ENCODE results near the gene TBX1. TPM values are rescaled to one million over a fixed set of nuclear protein-coding genes. Genes with fewer than 3 reads are reported as not detected.

The TBX1 gene
- 1 to 10 TPM; 2.0 to 4.6 (median 3.2) TPM for total RNA-seq
- 0.16 TPM for total RNA-seq (2013)

DNA sequence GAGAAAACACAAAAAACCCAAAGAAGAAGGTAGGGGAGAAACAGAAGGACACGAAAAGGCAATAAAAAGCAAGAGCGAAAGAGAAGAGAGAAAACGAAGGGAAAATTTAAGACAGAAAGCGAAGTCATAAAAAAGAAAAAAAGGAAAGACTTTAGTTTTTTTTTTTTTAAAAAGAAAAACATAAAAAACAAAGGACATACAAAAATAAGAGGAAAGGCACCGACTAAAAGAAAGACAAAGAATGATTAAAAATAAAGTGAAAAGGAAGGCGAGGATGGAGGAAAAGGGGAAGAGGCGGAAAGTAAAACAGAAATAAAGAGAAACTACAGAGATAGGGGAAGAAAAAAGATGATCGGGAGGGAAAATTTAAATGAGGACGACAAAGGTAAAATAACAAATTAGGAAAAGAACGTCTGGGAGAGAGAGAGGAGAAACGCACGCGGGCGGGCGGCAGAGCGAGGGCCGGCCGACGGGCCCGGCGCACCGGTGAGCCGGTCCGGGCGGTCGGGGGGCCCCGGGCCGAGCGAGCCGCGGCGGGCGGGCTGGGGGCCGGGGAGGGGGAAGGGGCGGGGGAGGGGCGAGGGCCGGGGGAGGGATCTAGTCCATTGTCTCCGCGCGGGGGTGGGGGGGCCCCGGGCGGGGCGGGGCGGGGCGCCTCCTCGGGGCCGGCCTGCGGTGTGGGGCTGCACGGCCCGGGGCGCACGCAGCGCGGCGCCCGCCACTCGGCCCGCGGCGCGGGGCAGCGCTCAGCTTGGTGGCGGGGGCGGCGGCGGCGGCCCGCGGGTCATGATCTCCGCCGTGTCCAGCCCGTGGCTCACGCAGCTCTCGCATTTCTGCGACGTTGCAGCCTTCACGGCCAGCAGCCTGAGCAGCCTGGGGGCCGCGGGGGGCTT is at the start of gene TBX1:
Gene TBX1 (plus strand): TSS at position 721 of the 893 bp plus-strand sequence. CDS start 66 bp downstream, at position 787.
- H3K27ac Mint-ChIP-seq = no peak within 1 kb of the TSS
- TF ChIP-seq, protein P1, sequence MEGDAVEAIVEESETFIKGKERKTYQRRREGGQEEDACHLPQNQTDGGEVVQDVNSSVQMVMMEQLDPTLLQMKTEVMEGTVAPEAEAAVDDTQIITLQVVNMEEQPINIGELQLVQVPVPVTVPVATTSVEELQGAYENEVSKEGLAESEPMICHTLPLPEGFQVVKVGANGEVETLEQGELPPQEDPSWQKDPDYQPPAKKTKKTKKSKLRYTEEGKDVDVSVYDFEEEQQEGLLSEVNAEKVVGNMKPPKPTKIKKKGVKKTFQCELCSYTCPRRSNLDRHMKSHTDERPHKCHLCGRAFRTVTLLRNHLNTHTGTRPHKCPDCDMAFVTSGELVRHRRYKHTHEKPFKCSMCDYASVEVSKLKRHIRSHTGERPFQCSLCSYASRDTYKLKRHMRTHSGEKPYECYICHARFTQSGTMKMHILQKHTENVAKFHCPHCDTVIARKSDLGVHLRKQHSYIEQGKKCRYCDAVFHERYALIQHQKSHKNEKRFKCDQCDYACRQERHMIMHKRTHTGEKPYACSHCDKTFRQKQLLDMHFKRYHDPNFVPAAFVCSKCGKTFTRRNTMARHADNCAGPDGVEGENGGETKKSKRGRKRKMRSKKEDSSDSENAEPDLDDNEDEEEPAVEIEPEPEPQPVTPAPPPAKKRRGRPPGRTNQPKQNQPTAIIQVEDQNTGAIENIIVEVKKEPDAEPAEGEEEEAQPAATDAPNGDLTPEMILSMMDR (IDR thresholded peaks at IDR 0.05) = no peak
- H3K4me1 ChIP-seq (ENCODE audit: control insufficient read depth, insufficient read depth, low read length) = peaks cover 29% of the 10 kb centered on the region
- no peak within 1 kb of the TSS for H3K4me3 ChIP-seq (ENCODE audit: low read length)
- intact Hi-C loops (cut with micrococcal nuclease) = no loop called here
- H3K9me3 ChIP-seq (ENCODE audit: control insufficient read depth, insufficient read depth, low read length) = no peaks in the 10 kb centered on the region
- no peak for DNase-seq
- no peak for ATAC-seq
- no peaks in the 10 kb centered on the region for H3K36me3 ChIP-seq (ENCODE audit: control insufficient read depth, insufficient read depth, low read length)
- no peaks in the 10 kb centered on the region for H3K9me3 Mint-ChIP-seq
- peaks cover 12 to 25% of the 10 kb centered on the region in 2 donors for H3K4me1 Mint-ChIP-seq
- peaks cover 45 to 53% of the 10 kb centered on the region in 2 donors for H3K27me3 Mint-ChIP-seq (ENCODE audit: low read depth in 2 of 2)
- peak within 1 kb of the TSS; percentile 88 for H3K4me3 Mint-ChIP-seq
- peaks cover 32% of the 10 kb centered on the region for H3K27me3 ChIP-seq (ENCODE audit: control insufficient read depth, insufficient read depth, low read length)
- no peak within 1 kb of the TSS for H3K27ac ChIP-seq (ENCODE audit: low read length)
- 4% methylated on average over 58 of the region's 79 CpGs for WGBS (ENCODE audit: insufficient coverage)
- no peaks in the 10 kb centered on the region for H3K36me3 Mint-ChIP-seq

DNA sequence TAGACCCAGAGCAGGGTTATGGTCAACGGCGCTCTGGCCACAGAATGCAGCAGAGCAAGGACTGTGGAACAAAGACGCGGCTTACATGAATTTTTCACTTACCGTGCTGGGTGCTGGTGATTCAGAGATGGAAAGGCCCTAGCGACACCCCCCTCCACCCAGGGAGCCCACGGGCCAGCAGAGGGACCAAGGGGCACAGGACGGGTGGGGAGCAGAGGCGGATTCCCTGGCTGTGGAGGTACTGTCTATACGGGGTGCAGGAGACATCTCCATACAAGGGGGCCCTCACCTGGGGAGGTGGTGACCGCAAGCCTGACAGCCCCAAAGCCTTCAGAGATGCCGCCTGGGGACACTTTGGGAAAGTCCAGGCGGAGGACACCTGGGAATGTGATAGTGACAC is 47.3 kb upstream of the TBX1 start:
- Mint-ChIP-seq H3K27me3 (ENCODE audit: low read depth in 2 of 2) (peaks cover 0 to 21% of the 10 kb centered on the region in 2 donors), H3K27ac (no peak overlapping the region), H3K4me3 (peak overlapping the region; percentile 75), H3K36me3 (no peaks in the 10 kb centered on the region), H3K4me1 (no peaks in the 10 kb centered on the region), H3K9me3 (no peaks in the 10 kb centered on the region)
- H3K4me3 ChIP-seq (ENCODE audit: low read length) = no peak overlapping the region
- ATAC-seq (no peak), DNase-seq (no peak)
- intact Hi-C loops (cut with micrococcal nuclease) = no loop called here
- H3K27ac ChIP-seq (ENCODE audit: low read length) = no peak overlapping the region
- TF ChIP-seq, protein P1 (IDR thresholded peaks at IDR 0.05) = no peak
- peaks cover 22% of the 10 kb centered on the region for H3K27me3 ChIP-seq (ENCODE audit: control insufficient read depth, insufficient read depth, low read length)
- H3K9me3 ChIP-seq (ENCODE audit: control insufficient read depth, insufficient read depth, low read length) = no peaks in the 10 kb centered on the region
- H3K4me1 ChIP-seq (ENCODE audit: control insufficient read depth, insufficient read depth, low read length) = peaks cover 10% of the 10 kb centered on the region
- H3K36me3 ChIP-seq (ENCODE audit: control insufficient read depth, insufficient read depth, low read length) = no peaks in the 10 kb centered on the region
- 93% methylated on average over 13 of the region's 13 CpGs for WGBS (ENCODE audit: insufficient coverage)

DNA sequence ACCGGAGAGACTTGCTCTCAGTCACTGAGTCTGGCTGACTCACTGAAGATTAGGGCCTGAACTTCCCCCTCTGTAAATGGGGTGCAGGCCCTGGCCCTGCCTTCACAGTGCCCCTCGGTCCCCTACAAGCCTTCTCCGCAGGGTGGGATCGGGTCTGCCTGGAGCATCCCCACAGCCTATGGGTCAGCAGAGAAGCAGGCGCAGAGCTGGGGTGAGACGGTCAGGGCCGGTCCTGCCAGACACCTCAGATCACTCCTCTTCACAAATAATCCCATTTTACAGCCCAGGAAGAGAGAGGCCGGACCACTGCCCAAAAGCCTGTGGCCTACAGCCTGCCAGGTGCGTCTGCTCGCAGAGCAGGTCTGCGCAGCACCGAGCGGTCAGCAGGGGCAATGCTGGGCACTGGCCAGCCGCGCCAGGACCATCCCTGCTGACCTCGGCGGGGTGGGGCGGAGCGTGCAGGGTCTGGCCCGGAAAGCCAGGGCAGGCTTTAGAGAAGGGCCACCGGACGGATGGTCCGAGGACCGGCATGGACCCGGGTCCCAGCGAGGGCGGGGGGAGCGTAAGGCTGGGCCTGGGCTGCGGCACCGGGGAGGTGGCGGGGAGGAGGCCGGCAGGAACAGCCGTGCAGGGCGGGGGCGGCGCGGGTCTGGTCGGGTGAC is 46.8 kb upstream of the TBX1 start:
- H3K27me3 Mint-ChIP-seq (ENCODE audit: low read depth in 2 of 2) = peaks cover 0 to 21% of the 10 kb centered on the region in 2 donors
- intact Hi-C loops (cut with micrococcal nuclease) = no loop called here
- H3K9me3 Mint-ChIP-seq = no peaks in the 10 kb centered on the region
- 39% methylated on average over 38 of the region's 38 CpGs for WGBS (ENCODE audit: insufficient coverage)
- Histone ChIP-seq H3K27me3 (ENCODE audit: control insufficient read depth, insufficient read depth, low read length) (peaks cover 22% of the 10 kb centered on the region), H3K36me3 (ENCODE audit: control insufficient read depth, insufficient read depth, low read length) (no peaks in the 10 kb centered on the region), H3K9me3 (ENCODE audit: control insufficient read depth, insufficient read depth, low read length) (no peaks in the 10 kb centered on the region), H3K4me1 (ENCODE audit: control insufficient read depth, insufficient read depth, low read length) (peaks cover 14% of the 10 kb centered on the region), H3K4me3 (ENCODE audit: low read length) (no peak overlapping the region), H3K27ac (ENCODE audit: low read length) (no peak overlapping the region)
- no peaks in the 10 kb centered on the region for H3K36me3 Mint-ChIP-seq
- no peak for ATAC-seq
- DNase-seq = no peak
- H3K4me1 Mint-ChIP-seq = no peaks in the 10 kb centered on the region
- H3K27ac Mint-ChIP-seq = no peak overlapping the region
- TF ChIP-seq, protein P1 (IDR thresholded peaks at IDR 0.05) = no peak
- H3K4me3 Mint-ChIP-seq = peak overlapping the region; percentile 73
